DND-41 (cell line): ENCODE results near the gene CACNA1S.

Experiments used
- ATAC-seq: fragments of 200-7000 bp; cut with Tn5 transposase; 3 replicates; pipeline ENCODE4 v1.9.1; 2021; ENCODE audit warnings: low read depth; ENCODE audit not compliant: insufficient read depth
- DNase-seq: peaks from one replicate; pipeline ENCODE4 v3.0.0-alpha.2; 2020
- H2AFZ ChIP-seq: 2 replicates; pipeline ENCODE4 v1.6.0; 2012; ENCODE audit warnings: low read depth, low read length
- H3K27ac ChIP-seq: 2 replicates; pipeline ENCODE4 v1.5.1; 2012; ENCODE audit warnings: low read length, inconsistent platforms
- H3K27me3 ChIP-seq: fragments of 200-600 bp; sonication (generic); 2 replicates; pipeline ENCODE4 v1.6.0; 2012; ENCODE audit warnings: low read length, mild to moderate bottlenecking, inconsistent platforms; ENCODE audit not compliant: insufficient read depth, poor library complexity
- H3K36me3 ChIP-seq: 2 replicates; pipeline ENCODE4 v1.5.1; 2012; ENCODE audit warnings: low read length, inconsistent platforms; ENCODE audit not compliant: insufficient read depth
- H3K4me1 ChIP-seq: 2 replicates; pipeline ENCODE4 v1.5.1; 2012; ENCODE audit warnings: mild to moderate bottlenecking, low read length; ENCODE audit not compliant: insufficient read depth
- H3K4me2 ChIP-seq: 2 replicates; pipeline ENCODE4 v1.6.0; 2012; ENCODE audit warnings: mild to moderate bottlenecking, moderate library complexity, low read length, inconsistent platforms; ENCODE audit not compliant: insufficient read depth
- H3K4me3 ChIP-seq, 2 experiments: fragments of 200-600 bp in 1 of 2; shearing (Covaris generic) in 1 of 2; 2 replicates each; pipeline ENCODE4 v1.5.1; 2012 to 2016; ENCODE audit warnings: inconsistent platforms in 2 of 2, low read length in 2 of 2, mild to moderate bottlenecking in 2 of 2, low read depth in 1 of 2, moderate library complexity in 1 of 2
- H3K79me2 ChIP-seq: 2 replicates; pipeline ENCODE4 v1.6.0; 2012; ENCODE audit warnings: low read length, inconsistent platforms; ENCODE audit not compliant: insufficient read depth
- H3K9ac ChIP-seq: 2 replicates; pipeline ENCODE4 v1.6.0; 2012; ENCODE audit warnings: low read depth, mild to moderate bottlenecking, inconsistent platforms, low read length, moderate library complexity
- H3K9me3 ChIP-seq: 2 replicates; pipeline ENCODE4 v1.5.1; 2012; ENCODE audit warnings: low read length, moderate library complexity, mild to moderate bottlenecking, inconsistent platforms; ENCODE audit not compliant: insufficient read depth, severe bottlenecking
- H4K20me1 ChIP-seq: 2 replicates; pipeline ENCODE4 v1.6.0; 2012; ENCODE audit warnings: low read length; ENCODE audit not compliant: insufficient read depth
- CTCF ChIP-seq: IDR thresholded peaks from 2 replicates; pipeline ENCODE4 v1.5.1; 2012; ENCODE audit warnings: borderline replicate concordance, low read length, moderate library complexity, mild to moderate bottlenecking; ENCODE audit not compliant: poor library complexity, severe bottlenecking; ENCODE audit errors: extremely low read depth
- EZH2 ChIP-seq: IDR thresholded peaks from 3 replicates; pipeline ENCODE4 v1.6.1; 2012; ENCODE audit warnings: borderline replicate concordance, low read depth, mild to moderate bottlenecking, moderate library complexity, low read length, inconsistent platforms; ENCODE audit not compliant: severe bottlenecking

The CACNA1S gene

DNA sequence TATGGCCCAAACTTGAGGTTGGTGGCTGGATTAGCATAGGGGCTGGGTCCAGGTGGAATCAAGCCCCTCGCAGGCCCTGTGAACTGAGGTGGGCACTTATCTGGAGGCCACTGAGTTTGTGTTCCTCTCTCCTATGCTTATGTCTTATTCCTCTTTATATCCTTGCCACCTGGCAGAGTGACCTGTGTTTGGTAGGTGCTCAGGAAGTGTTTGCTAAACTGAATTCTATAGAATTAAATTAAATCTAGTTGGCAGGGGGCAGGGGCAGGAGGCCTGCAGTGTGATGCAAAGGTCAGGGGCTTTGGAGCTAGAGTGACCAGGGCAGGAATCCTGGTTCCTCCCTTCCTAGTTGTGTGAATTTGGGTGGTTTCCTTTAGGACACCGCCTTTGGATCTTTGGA is 43.1 kb upstream of the CACNA1S start:
- Histone ChIP-seq H3K4me2 (no peak overlapping the region), H3K4me1 (peaks cover 22% of the 10 kb centered on the region), H3K27me3 (peaks cover 4% of the 10 kb centered on the region), H3K36me3 (peaks cover 19% of the 10 kb centered on the region), H3K4me3 (no peak overlapping the region), H2AFZ (no peak overlapping the region), H3K27ac (no peak overlapping the region), H4K20me1 (no peaks in the 10 kb centered on the region), H3K9ac (no peak overlapping the region), H3K79me2 (peaks cover 7% of the 10 kb centered on the region), H3K9me3 (no peaks in the 10 kb centered on the region)
- no peak for ATAC-seq
- DNase-seq, result no peak
- TF ChIP-seq CTCF, result no peak
- no peak for TF ChIP-seq EZH2

GRCh38 chr1:201154389-201155165 is 42.4 kb upstream of the CACNA1S start, which contains the start of gene TMEM9:
Gene TMEM9 (minus strand): TSS chr1:201154474. CDS start chr1:201153923, 551 bp downstream.
- peak; percentile 96 for ATAC-seq
- Histone ChIP-seq H3K27me3 (peaks cover 4% of the 10 kb centered on the region), H3K4me3 (peak within 1 kb of the TSS; percentile 48 to 84; a peak in 3 of 4 replicates), H3K36me3 (peaks cover 27% of the 10 kb centered on the region), H3K4me2 (peak within 1 kb of the TSS; percentile 84), H3K79me2 (peaks cover 7% of the 10 kb centered on the region), H3K9me3 (no peaks in the 10 kb centered on the region), H3K4me1 (peaks cover 22% of the 10 kb centered on the region), H3K9ac (peak within 1 kb of the TSS; percentile 72), H4K20me1 (no peaks in the 10 kb centered on the region), H3K27ac (peak within 1 kb of the TSS; percentile 68), H2AFZ (peak within 1 kb of the TSS; percentile 93)
- TF ChIP-seq EZH2 (no peak), CTCF (no peak)
- peak; percentile 97 for DNase-seq

DNA sequence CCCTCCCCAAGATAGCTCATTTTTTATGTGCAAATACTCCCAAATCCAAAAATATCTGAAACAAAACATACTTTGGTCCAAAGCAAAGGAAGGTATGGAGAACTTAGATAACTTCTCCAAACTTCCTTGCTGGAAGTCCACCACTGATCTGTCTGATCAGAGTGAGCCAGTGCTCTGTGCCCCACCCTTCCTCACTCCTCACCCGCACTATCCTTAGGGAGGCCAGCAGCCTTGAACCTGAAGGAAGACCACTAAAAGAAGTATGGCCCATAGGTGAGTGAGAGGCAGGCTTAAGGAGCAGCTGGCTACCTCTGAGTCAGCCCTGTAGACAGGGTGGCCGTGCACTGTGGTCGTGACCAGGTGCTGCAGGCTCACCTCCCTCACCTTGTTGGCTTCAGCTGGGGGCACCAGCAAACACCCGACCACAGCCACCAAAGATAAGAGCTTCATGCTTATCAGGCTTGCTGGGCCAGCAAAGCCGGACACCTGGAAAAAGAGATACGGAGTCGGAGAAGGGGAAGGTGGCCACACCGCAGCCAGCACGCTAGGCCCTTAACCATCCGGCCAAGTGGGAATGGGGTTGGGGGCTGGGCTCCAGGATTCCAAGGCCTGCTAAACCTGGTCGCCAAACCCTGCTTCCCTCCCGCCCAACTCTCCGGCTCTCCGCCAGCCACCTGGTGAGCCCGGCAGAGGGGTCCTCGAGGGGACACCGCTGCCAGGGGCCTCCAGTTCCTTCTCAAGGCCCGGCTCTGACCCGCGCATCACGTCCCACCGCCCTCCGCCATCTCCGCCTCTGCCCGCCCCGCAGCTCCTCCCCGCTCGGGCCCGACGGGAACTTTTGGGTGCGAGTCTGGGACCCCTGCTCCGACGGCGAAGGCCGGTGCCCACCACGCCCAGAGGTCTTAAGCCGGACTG is 41.5 kb upstream of the CACNA1S start:
- H3K4me1 ChIP-seq, result peaks cover 22% of the 10 kb centered on the region
- H2AFZ ChIP-seq, result peak overlapping the region; percentile 86
- no peak for DNase-seq
- peaks cover 35% of the 10 kb centered on the region for H3K36me3 ChIP-seq
- no peak for TF ChIP-seq CTCF
- TF ChIP-seq EZH2, result no peak
- peak overlapping the region; percentile 84 for H3K4me2 ChIP-seq
- H3K4me3 ChIP-seq, result peak overlapping the region; percentile 48 to 84; a peak in 3 of 4 replicates
- peak; percentile 84 for ATAC-seq
- peaks cover 3% of the 10 kb centered on the region for H4K20me1 ChIP-seq
- peak overlapping the region; percentile 68 for H3K27ac ChIP-seq
- peaks cover 4% of the 10 kb centered on the region for H3K27me3 ChIP-seq
- peaks cover 7% of the 10 kb centered on the region for H3K79me2 ChIP-seq
- no peaks in the 10 kb centered on the region for H3K9me3 ChIP-seq
- H3K9ac ChIP-seq, result peak overlapping the region; percentile 72
